WI38 (cell line): ENCODE results near the gene IREB2.
"Not testable (repeated sequence)": the region's sequence is repeated elsewhere in the genome, so short reads cannot be mapped to it uniquely, and the experiment has no call there.

Experiments
- H3K4me3 ChIP-seq: 2 replicates; pipeline ENCODE4 v1.5.1; 2011; ENCODE audit warnings: low read depth, mild to moderate bottlenecking, control low read depth, low read length
- TF ChIP-seq, protein P1 (sequence below): IDR thresholded peaks from 2 replicates; pipeline ENCODE4 v1.5.1; 2012; ENCODE audit warnings: low read depth, mild to moderate bottlenecking, control low read depth, low read length

The IREB2 gene

DNA sequence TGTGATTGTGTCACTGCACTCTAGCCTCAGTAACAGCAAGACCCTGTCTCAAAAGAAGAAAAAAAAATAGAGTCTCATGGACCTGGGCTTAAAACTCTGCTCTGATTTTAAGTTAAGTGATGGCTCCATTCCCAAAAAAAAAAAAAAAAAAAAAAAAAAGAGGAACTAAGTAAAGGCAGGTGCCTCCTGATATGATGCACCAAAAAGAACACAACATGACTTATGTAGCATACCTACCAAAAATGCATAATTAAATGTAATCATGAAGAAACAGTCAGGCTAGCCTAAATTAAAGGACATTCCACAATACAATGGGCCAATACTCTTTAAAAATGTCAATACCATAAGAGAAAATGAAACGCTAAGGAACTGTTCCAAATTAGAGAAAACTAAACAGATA, 5.4 kb upstream of the IREB2 start:
- TF ChIP-seq, protein P1, sequence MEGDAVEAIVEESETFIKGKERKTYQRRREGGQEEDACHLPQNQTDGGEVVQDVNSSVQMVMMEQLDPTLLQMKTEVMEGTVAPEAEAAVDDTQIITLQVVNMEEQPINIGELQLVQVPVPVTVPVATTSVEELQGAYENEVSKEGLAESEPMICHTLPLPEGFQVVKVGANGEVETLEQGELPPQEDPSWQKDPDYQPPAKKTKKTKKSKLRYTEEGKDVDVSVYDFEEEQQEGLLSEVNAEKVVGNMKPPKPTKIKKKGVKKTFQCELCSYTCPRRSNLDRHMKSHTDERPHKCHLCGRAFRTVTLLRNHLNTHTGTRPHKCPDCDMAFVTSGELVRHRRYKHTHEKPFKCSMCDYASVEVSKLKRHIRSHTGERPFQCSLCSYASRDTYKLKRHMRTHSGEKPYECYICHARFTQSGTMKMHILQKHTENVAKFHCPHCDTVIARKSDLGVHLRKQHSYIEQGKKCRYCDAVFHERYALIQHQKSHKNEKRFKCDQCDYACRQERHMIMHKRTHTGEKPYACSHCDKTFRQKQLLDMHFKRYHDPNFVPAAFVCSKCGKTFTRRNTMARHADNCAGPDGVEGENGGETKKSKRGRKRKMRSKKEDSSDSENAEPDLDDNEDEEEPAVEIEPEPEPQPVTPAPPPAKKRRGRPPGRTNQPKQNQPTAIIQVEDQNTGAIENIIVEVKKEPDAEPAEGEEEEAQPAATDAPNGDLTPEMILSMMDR, result no peak
- H3K4me3 ChIP-seq, result no peak overlapping the region

DNA sequence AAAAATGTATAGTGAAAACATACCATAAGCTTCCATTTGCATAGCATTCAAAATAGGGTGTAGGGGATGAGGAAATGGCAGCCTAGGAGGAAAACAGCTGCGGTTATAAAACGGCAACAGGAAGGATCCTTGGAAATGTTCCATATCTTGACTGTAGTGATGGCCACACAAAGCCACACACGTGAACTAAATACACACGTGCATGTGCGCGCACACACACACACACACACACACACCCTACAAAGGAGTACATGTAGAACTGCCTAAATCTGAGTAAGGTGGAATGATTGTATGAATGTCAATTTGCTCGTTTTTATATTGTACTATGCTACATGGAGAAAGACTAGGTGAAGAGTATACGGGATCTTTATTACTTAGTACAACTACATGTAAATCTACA, 3.9 kb upstream of the IREB2 start:
- no peak overlapping the region for H3K4me3 ChIP-seq
- TF ChIP-seq, protein P1, result no peak

DNA sequence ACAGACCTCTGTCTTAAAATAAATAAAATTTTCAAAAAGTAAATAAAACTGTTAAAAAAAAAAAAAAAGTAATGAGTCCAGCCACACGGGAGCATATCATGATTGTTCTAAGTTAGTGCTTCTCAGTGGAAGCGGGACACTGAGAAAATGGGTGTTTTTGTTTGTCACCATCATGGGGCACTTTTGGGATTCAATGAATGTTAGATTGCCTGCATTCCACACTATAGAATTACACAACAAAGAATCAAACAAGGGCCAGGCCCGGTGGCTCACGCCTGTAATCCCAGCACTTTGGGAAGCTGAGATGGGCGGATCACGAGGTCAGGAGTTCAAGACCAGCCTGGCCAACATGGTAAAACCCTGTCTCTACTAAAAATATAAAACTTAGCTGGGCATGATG, 3.3 kb upstream of the IREB2 start:
- not testable (repeated sequence) for H3K4me3 ChIP-seq

DNA sequence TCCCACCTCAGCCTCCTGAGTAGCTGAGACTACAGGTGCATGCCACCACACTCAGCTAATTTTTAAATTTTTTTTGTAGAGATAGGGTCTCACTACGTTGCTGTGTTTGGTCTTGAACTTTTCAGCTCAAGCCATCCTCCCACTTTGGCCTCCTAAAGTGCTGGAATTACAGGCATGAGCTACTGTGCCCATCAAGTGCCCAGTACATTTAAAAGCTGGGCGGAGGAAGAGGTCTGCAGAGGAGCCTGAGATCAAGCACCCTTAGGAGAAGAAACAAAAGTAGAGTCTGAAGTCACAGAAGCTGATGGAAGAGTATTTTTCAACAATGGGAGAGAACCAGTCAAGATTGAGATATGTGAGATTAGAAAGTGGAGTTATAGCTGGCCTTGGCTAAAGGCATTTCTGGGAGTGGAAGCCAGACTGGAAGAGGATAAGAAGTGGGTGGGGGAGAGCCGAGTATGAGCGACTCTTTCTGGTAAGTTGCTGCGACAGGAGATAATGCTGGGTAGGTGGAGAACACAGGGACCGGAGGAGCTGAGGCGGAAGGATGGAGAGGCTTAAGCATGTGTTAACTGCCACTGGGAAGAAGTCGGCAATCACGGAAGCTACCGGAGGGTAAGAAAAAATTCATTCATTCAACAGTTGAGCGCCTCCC, 782 bp upstream of the IREB2 start:
- peak overlapping the region; percentile 92 for H3K4me3 ChIP-seq
- TF ChIP-seq, protein P1, result no peak

DNA sequence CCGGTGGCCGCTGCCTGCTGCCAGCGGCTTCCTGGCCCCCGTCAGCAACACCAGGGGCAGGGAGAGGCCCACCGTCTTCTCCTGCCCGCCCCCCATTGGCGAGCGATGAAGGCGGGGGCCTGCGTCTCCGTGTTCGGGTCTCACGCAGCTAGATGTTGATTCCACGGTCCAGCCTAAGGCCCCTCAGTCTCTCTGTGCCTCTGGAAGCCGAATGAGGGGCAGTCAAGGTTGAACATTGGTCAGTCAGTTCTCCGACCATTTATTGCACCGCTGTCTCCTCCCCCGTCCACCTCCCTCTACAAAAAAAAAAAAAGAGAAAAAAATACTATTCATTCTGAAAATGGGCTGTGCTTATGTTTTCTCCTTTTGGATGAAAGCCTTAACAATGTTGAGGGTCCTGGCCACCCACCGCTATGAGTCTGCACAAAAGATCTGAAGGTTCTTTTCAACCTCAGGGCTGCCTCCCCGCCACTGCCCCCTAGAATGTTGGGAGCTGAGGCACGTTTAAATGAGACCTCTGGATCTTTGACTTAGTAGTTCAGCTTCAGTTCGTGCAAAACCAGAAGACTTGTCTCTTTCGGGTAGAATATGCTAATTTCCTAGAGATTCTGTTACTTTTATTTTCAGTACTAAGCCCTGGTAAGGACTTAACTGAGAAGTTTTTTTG, 736 bp downstream of the IREB2 start:
- TF ChIP-seq, protein P1, result peak; percentile 25; the same call in 1 of the 2 replicates
- peak overlapping the region; percentile 92 for H3K4me3 ChIP-seq

DNA sequence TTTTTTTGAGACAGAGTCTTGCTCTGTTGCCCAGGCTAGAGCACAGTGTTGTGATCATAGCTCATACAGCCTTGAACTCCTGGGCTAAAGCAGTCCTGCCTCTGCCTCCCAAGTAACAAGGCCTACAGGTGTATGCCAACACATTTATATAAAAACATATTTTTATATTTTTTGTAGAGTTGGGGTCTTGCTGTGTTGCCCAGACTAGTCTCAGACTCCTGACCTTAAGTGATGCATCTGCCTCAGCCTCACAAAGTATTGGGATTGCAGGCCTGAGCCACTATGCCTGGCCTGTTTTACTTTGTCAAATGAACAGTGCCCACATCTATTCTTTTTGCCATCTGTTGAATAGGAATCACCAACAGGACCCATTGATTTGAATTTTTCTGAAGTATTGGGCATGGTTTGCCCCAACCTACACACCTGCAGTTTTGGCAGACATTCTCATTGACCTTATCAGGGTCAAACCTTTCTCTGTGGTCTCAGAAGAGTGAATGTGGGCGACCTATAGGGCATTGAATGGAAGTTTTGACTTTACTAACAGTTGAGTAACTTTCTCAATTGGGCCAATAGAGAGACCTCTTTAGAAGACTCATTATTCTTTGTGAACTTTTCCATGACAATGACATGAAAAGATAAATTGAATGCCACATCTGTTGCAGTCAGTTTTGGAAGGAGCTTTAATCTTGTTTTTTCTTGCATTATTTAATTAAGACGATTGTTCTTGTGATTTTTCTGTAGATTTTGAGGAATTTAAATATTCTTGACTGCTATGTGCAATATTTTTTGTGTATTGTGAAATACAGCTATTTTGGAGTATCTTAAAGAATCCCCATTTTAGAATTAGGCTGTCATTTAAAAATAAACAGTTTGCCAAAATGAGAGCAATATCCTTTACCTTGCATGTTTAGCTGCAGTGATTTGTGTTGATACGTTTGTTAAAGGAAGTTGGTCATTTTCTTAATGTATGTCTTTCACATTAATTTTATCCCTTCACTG, 2.7 kb downstream of the IREB2 start:
- no peak overlapping the region for H3K4me3 ChIP-seq
- TF ChIP-seq, protein P1, result no peak

DNA sequence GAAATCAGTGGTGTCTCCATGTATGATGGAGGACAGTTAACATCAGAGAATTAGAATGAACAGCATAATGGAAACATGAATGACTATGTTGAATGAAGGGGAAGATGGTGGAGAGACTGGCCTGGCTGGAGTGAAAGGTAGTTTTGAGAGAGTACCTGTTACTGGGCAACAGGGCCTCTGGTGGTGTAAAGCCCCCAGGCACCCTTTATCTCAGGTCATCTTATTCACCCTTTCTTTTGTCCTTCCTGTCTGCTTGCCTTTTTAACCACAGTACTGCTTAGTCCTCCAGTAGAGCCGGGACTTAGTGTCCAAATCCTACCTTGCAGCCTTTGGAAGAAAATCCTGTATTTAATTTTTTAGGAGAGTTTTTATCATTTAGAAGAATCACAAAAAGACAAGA, 6.2 kb downstream of the IREB2 start:
- TF ChIP-seq, protein P1, result no peak
- no peak overlapping the region for H3K4me3 ChIP-seq
